ENCODE results near the gene CPNE9. TPM values are rescaled to one million over a fixed set of nuclear protein-coding genes. Genes with fewer than 3 reads are reported as not detected.

CPNE9 gene
- polyA plus RNA-seq, 1 of the 3 experiments (the other 2 are of a cell fraction) = 0.03 TPM

DNA sequence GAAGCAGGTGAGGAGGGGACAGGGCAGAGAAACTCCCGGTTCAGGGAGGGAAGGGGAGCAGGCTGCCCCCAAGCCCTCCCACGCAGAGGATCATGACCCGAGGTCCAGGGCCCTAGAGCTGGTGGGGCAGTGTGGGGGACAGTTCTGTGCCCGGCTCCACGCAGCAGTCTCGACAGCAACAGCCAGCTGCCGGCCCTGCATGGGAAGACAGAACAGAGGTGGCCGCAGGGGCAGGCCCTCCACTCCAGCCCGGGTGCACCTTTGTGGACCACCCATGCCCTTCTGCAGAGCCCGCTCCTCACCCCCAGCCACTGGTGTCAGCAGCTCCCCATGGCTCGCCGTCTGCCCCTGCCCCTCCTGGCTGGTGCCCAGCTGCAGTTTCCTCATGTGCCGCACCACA, 53.8 kb downstream of the CPNE9 start:
- Histone ChIP-seq H3K36me3 (replicated peaks in 1 of 2; ENCODE audit: control insufficient read depth in 1 of 2, insufficient read depth in 2 of 2, low read length in 1 of 2) (peaks cover 24 to 29% of the 10 kb centered on the region in 2 experiments), H3K9me2 (no peaks in the 10 kb centered on the region), H3K4me3 (ENCODE audit: low read depth in 2 of 2, low read length in 1 of 2) (no peak overlapping the region), H2AFZ (ENCODE audit: low read depth) (no peak overlapping the region), H3K27me3 (ENCODE audit: insufficient read depth) (no peaks in the 10 kb centered on the region), H3F3A (replicated peaks; ENCODE audit: insufficient read depth) (no peaks in the 10 kb centered on the region), H3K79me2 (ENCODE audit: insufficient read depth) (no peaks in the 10 kb centered on the region), H4K20me1 (ENCODE audit: insufficient read depth) (no peaks in the 10 kb centered on the region), H3K9ac (no peak overlapping the region), H3K27ac (ENCODE audit: low read depth in 2 of 2, low read length in 1 of 2) (no peak overlapping the region), H3K4me2 (no peak overlapping the region), H3K4me1 (ENCODE audit: control insufficient read depth in 1 of 2, insufficient read depth in 2 of 2, low read depth in 1 of 2, low read length in 1 of 2) (no peaks in the 10 kb centered on the region), H3K9me3 (no peaks in the 10 kb centered on the region)
- ChIA-PET CTCF (no interaction called here), POLR2A (interaction anchor here (0.6 kb wide), 1 partner anchor 546 kb away, joined by 3 read pairs; no protein-coding TSS in a partner anchor)
- no peak for DNase-seq
- 94% methylated on average over 7 of the region's 13 CpGs for WGBS (ENCODE audit: low lambda C conversion rate)
- no peak for TF ChIP-seq CHD2 (IDR thresholded peaks at IDR 0.05; ENCODE audit: low read length, partially characterized antibody)
- no peak for TF ChIP-seq YY1 (IDR thresholded peaks at IDR 0.05; ENCODE audit: low read depth)
- TF ChIP-seq SIN3A (IDR thresholded peaks at IDR 0.05; ENCODE audit: borderline replicate concordance, low read depth, low read length) = no peak
- no peak for TF ChIP-seq FOXM1 (IDR thresholded peaks at IDR 0.05; ENCODE audit: low read depth)
- no peak for TF ChIP-seq NRF1 (IDR thresholded peaks at IDR 0.05; ENCODE audit: low read depth, low read length)

DNA sequence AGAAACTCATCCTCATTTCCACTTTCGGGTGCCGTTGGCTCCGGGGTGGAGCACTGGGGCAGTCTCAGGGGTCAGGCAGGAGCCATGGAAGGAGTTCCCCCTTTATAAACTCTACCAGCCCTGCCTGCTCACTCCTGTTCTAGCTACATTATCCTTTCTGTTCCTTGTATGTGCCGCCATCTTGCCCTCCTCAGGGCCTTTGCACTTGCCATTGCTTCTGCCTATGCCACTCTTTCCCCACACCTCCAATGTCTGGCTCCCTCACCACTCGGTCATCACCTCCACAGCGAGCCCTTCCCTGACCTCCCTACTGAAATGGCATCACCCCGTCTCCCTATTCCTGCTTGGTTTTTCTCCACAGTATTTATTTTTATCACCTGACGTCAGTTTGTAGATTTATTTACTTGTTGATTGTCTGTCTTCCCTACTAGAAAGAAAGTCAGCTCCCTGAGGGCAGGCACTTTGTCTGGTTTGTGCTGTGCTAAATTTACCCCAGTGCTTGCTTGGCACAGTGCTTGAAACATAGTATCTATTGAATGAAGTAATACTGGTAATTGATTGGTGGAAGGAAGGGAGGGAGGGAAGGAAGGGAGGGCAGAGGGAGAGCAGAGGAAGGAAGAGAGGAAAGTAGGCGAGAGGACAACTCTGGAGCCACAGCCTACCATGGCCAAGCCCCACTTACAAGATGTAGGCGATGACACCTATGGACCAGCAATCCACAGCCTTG, 57.3 kb downstream of the CPNE9 start:
- no peaks in the 10 kb centered on the region; a peak in 1 of 4 replicates for H3K4me1 ChIP-seq (ENCODE audit: control insufficient read depth in 1 of 2, insufficient read depth in 2 of 2, low read depth in 1 of 2, low read length in 1 of 2)
- H3K9me2 ChIP-seq = no peaks in the 10 kb centered on the region
- no peaks in the 10 kb centered on the region for H3K27me3 ChIP-seq (ENCODE audit: insufficient read depth)
- no peaks in the 10 kb centered on the region for H3K9me3 ChIP-seq
- CTCF ChIA-PET = no interaction called here
- no peak overlapping the region for H3K4me2 ChIP-seq
- peaks cover 20 to 24% of the 10 kb centered on the region in 2 experiments for H3K36me3 ChIP-seq (replicated peaks in 1 of 2; ENCODE audit: control insufficient read depth in 1 of 2, insufficient read depth in 2 of 2, low read length in 1 of 2)
- 98% methylated on average over 7 of the region's 10 CpGs for WGBS (ENCODE audit: low lambda C conversion rate)
- H3K79me2 ChIP-seq (ENCODE audit: insufficient read depth) = no peaks in the 10 kb centered on the region
- POLR2A ChIA-PET = interaction anchor here (0.6 kb wide), 1 partner anchor 24 kb away, joined by 3 read pairs; no protein-coding TSS in a partner anchor
- no peaks in the 10 kb centered on the region for H3F3A ChIP-seq (replicated peaks; ENCODE audit: insufficient read depth)
- no peak overlapping the region for H3K4me3 ChIP-seq (ENCODE audit: low read depth in 2 of 2, low read length in 1 of 2)
- no peak overlapping the region for H3K27ac ChIP-seq (ENCODE audit: low read depth in 2 of 2, low read length in 1 of 2)
- no peak overlapping the region for H2AFZ ChIP-seq (ENCODE audit: low read depth)
- H4K20me1 ChIP-seq (ENCODE audit: insufficient read depth) = no peaks in the 10 kb centered on the region
- no peak overlapping the region for H3K9ac ChIP-seq
- TF ChIP-seq, protein P1, sequence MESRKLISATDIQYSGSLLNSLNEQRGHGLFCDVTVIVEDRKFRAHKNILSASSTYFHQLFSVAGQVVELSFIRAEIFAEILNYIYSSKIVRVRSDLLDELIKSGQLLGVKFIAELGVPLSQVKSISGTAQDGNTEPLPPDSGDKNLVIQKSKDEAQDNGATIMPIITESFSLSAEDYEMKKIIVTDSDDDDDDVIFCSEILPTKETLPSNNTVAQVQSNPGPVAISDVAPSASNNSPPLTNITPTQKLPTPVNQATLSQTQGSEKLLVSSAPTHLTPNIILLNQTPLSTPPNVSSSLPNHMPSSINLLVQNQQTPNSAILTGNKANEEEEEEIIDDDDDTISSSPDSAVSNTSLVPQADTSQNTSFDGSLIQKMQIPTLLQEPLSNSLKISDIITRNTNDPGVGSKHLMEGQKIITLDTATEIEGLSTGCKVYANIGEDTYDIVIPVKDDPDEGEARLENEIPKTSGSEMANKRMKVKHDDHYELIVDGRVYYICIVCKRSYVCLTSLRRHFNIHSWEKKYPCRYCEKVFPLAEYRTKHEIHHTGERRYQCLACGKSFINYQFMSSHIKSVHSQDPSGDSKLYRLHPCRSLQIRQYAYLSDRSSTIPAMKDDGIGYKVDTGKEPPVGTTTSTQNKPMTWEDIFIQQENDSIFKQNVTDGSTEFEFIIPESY (IDR thresholded peaks at IDR 0.05; ENCODE audit: borderline replicate concordance, low read depth) = no peak
- TF ChIP-seq FOXJ3 (CRISPR knock-in tag; IDR thresholded peaks at IDR 0.05) (no peak), GABPA (IDR thresholded peaks at IDR 0.05; ENCODE audit: low read depth) (no peak), FOXM1 (IDR thresholded peaks at IDR 0.05; ENCODE audit: low read depth) (no peak), FOSL2 (IDR thresholded peaks at IDR 0.05; ENCODE audit: borderline replicate concordance, low read depth) (no peak), YY1 (IDR thresholded peaks at IDR 0.05; ENCODE audit: low read depth) (no peak), EP300 (IDR thresholded peaks at IDR 0.05; ENCODE audit: borderline replicate concordance in 1 of 2, low read depth in 1 of 2, low read length in 1 of 2) (no peak), SIN3A (IDR thresholded peaks at IDR 0.05; ENCODE audit: borderline replicate concordance, low read depth, low read length) (no peak), SMC3 (IDR thresholded peaks at IDR 0.05; ENCODE audit: low read depth, low read length) (no peak), RFX5 (IDR thresholded peaks at IDR 0.05; ENCODE audit: low read length) (no peak), POLR2AphosphoS5 (IDR thresholded peaks at IDR 0.05; ENCODE audit: low read depth, low read length) (no peak)
- TF ChIP-seq, protein P2, sequence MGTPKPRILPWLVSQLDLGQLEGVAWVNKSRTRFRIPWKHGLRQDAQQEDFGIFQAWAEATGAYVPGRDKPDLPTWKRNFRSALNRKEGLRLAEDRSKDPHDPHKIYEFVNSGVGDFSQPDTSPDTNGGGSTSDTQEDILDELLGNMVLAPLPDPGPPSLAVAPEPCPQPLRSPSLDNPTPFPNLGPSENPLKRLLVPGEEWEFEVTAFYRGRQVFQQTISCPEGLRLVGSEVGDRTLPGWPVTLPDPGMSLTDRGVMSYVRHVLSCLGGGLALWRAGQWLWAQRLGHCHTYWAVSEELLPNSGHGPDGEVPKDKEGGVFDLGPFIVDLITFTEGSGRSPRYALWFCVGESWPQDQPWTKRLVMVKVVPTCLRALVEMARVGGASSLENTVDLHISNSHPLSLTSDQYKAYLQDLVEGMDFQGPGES (IDR thresholded peaks at IDR 0.05; ENCODE audit: low read depth, low read length) = no peak
- TF ChIP-seq, protein P3, sequence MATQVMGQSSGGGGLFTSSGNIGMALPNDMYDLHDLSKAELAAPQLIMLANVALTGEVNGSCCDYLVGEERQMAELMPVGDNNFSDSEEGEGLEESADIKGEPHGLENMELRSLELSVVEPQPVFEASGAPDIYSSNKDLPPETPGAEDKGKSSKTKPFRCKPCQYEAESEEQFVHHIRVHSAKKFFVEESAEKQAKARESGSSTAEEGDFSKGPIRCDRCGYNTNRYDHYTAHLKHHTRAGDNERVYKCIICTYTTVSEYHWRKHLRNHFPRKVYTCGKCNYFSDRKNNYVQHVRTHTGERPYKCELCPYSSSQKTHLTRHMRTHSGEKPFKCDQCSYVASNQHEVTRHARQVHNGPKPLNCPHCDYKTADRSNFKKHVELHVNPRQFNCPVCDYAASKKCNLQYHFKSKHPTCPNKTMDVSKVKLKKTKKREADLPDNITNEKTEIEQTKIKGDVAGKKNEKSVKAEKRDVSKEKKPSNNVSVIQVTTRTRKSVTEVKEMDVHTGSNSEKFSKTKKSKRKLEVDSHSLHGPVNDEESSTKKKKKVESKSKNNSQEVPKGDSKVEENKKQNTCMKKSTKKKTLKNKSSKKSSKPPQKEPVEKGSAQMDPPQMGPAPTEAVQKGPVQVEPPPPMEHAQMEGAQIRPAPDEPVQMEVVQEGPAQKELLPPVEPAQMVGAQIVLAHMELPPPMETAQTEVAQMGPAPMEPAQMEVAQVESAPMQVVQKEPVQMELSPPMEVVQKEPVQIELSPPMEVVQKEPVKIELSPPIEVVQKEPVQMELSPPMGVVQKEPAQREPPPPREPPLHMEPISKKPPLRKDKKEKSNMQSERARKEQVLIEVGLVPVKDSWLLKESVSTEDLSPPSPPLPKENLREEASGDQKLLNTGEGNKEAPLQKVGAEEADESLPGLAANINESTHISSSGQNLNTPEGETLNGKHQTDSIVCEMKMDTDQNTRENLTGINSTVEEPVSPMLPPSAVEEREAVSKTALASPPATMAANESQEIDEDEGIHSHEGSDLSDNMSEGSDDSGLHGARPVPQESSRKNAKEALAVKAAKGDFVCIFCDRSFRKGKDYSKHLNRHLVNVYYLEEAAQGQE (IDR thresholded peaks at IDR 0.05; ENCODE audit: low read depth, low read length) = no peak
- TF ChIP-seq, protein P4, sequence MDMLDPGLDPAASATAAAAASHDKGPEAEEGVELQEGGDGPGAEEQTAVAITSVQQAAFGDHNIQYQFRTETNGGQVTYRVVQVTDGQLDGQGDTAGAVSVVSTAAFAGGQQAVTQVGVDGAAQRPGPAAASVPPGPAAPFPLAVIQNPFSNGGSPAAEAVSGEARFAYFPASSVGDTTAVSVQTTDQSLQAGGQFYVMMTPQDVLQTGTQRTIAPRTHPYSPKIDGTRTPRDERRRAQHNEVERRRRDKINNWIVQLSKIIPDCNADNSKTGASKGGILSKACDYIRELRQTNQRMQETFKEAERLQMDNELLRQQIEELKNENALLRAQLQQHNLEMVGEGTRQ (IDR thresholded peaks at IDR 0.05; ENCODE audit: borderline replicate concordance, low read depth, low read length) = no peak
- TF ChIP-seq, protein P5, sequence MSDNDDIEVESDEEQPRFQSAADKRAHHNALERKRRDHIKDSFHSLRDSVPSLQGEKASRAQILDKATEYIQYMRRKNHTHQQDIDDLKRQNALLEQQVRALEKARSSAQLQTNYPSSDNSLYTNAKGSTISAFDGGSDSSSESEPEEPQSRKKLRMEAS (IDR thresholded peaks at IDR 0.05; ENCODE audit: low read depth) = no peak
- no peak for DNase-seq
